A549 (cell line): Measurements from ENCODE around the gene GAS1.

Source experiments
- FOSL2 ChIP-seq, 2 experiments: fragments of 450-650 bp in 1 of 2; fragments of >200 bp in 1 of 2; sonication (Bioruptor Twin) in 1 of 2; formaldehyde crosslinking; IDR thresholded peaks; 2 replicates each; pipeline versions ENCODE4 v1.5.0 to v1.6.1; 2016 to 2020; ENCODE audit warnings: mild to moderate bottlenecking in 1 of 2, moderate library complexity in 1 of 2
- JUN ChIP-seq, 2 experiments: fragments of >200 bp; sonication (Bioruptor Twin); formaldehyde crosslinking; IDR thresholded peaks; 2 replicates in 1 of 2; 3 replicates in 1 of 2; pipeline ENCODE4 v1.6.1; 2016 to 2017
- MAFK ChIP-seq: fragments of 450-650 bp; IDR thresholded peaks from 2 replicates; pipeline ENCODE4 v1.6.1; 2014; ENCODE audit not compliant: partially characterized antibody
- NR3C1 ChIP-seq: fragments of >200 bp; sonication (Bioruptor Twin); formaldehyde crosslinking; IDR thresholded peaks from 3 replicates; pipeline ENCODE4 v1.6.1; 2017
- POLR2A ChIP-seq: IDR thresholded peaks from 2 replicates; pipeline ENCODE4 v1.6.1; 2012; ENCODE audit warnings: mild to moderate bottlenecking, low read length
- TF ChIP-seq, protein P1 (sequence below): IDR thresholded peaks from 2 replicates; pipeline ENCODE4 v1.6.1; 2012
- TF ChIP-seq, protein P2 (sequence below): fragments of >200 bp; sonication (Bioruptor Twin); formaldehyde crosslinking; IDR thresholded peaks from 3 replicates; pipeline ENCODE4 v1.5.1; 2016
- TF ChIP-seq, protein P3 (sequence below): fragments of 250-450 bp; sonication (Bioruptor Pico); IDR thresholded peaks from 2 replicates; pipeline ENCODE4 v1.5.0; 2021; ENCODE audit warnings: mild to moderate bottlenecking, moderate library complexity, borderline replicate concordance

GRCh38 chr9:86926145-86926544 lies 21.2 kb downstream of the GAS1 start:
- TF ChIP-seq, protein P1, sequence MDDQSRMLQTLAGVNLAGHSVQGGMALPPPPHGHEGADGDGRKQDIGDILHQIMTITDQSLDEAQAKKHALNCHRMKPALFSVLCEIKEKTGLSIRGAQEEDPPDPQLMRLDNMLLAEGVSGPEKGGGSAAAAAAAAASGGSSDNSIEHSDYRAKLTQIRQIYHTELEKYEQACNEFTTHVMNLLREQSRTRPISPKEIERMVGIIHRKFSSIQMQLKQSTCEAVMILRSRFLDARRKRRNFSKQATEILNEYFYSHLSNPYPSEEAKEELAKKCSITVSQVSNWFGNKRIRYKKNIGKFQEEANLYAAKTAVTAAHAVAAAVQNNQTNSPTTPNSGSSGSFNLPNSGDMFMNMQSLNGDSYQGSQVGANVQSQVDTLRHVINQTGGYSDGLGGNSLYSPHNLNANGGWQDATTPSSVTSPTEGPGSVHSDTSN, result no peak
- TF ChIP-seq, protein P2, sequence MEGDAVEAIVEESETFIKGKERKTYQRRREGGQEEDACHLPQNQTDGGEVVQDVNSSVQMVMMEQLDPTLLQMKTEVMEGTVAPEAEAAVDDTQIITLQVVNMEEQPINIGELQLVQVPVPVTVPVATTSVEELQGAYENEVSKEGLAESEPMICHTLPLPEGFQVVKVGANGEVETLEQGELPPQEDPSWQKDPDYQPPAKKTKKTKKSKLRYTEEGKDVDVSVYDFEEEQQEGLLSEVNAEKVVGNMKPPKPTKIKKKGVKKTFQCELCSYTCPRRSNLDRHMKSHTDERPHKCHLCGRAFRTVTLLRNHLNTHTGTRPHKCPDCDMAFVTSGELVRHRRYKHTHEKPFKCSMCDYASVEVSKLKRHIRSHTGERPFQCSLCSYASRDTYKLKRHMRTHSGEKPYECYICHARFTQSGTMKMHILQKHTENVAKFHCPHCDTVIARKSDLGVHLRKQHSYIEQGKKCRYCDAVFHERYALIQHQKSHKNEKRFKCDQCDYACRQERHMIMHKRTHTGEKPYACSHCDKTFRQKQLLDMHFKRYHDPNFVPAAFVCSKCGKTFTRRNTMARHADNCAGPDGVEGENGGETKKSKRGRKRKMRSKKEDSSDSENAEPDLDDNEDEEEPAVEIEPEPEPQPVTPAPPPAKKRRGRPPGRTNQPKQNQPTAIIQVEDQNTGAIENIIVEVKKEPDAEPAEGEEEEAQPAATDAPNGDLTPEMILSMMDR, result no peak
- TF ChIP-seq, protein P3, sequence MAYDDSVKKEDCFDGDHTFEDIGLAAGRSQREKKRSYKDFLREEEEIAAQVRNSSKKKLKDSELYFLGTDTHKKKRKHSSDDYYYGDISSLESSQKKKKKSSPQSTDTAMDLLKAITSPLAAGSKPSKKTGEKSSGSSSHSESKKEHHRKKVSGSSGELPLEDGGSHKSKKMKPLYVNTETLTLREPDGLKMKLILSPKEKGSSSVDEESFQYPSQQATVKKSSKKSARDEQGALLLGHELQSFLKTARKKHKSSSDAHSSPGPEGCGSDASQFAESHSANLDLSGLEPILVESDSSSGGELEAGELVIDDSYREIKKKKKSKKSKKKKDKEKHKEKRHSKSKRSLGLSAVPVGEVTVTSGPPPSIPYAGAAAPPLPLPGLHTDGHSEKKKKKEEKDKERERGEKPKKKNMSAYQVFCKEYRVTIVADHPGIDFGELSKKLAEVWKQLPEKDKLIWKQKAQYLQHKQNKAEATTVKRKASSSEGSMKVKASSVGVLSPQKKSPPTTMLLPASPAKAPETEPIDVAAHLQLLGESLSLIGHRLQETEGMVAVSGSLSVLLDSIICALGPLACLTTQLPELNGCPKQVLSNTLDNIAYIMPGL, result no peak
- TF ChIP-seq JUN (IDR thresholded peaks at IDR 0.05) (no peak), POLR2A (no peak), NR3C1 (no peak), FOSL2 (IDR thresholded peaks at IDR 0.05) (no peak), FOSL2 (CRISPR knock-in tag; IDR thresholded peaks at IDR 0.05) (no peak), MAFK (no peak)
